K562 (cell line): ENCODE results near the gene OSBPL1A. TPM values are rescaled to one million over a fixed set of nuclear protein-coding genes. Genes with fewer than 3 reads are reported as not detected.

ENCODE experiments used
- HMGXB4 ChIP-seq: sonication (generic); formaldehyde crosslinking; IDR thresholded peaks from 2 replicates; pipeline ENCODE4 v1.8.1; 2023; ENCODE audit warnings: mild to moderate bottlenecking, missing genetic modification reagents
- SIRT6 ChIP-seq: IDR thresholded peaks from one replicate; pipeline ENCODE4 v1.6.1; 2012; ENCODE audit warnings: low read depth, mild to moderate bottlenecking, control low read depth, inconsistent platforms, low read length, moderate library complexity
- SP2 ChIP-seq: IDR thresholded peaks from 2 replicates; pipeline ENCODE4 v1.6.1; 2011; ENCODE audit warnings: mild to moderate bottlenecking, low read depth, low read length, moderate library complexity; ENCODE audit not compliant: poor library complexity, severe bottlenecking; ENCODE audit errors: extremely low read depth
- SREBF2 ChIP-seq: sonication (generic); formaldehyde crosslinking; IDR thresholded peaks from 2 replicates; pipeline ENCODE4 v1.4.0; 2020; ENCODE audit warnings: mild to moderate bottlenecking, missing genetic modification reagents
- TAF9B ChIP-seq: fragments of 450-650 bp; IDR thresholded peaks from 2 replicates; pipeline ENCODE4 v1.6.1; 2018; ENCODE audit warnings: mild to moderate bottlenecking; ENCODE audit not compliant: partially characterized antibody
- WHSC1 ChIP-seq: IDR thresholded peaks from one replicate; pipeline ENCODE4 v1.6.1; 2012; ENCODE audit warnings: low read length, control low read depth, inconsistent platforms
- ZNF175 ChIP-seq: fragments of 200-800 bp; sonication (Bioruptor generic); IDR thresholded peaks from 2 replicates; pipeline ENCODE4 v1.6.1; 2016; ENCODE audit warnings: low read depth, mild to moderate bottlenecking, missing genetic modification characterization, missing compliant biosample characterization
- ZNF232 ChIP-seq: sonication (generic); formaldehyde crosslinking; IDR thresholded peaks from 2 replicates; pipeline ENCODE4 v1.8.0; 2022; ENCODE audit warnings: mild to moderate bottlenecking, missing genetic modification reagents
- polyA plus RNA-seq, 8 experiments: library from polyadenylated mRNA; depleted of rRNA in 4 of 8; stranded (reverse) in 5 of 8; unstranded in 3 of 8; fragments of >200 nt; fragmentation: Nextera tagmentation in 2 of 8; fragmentation: Illumina TruSeq in 1 of 8; extraction: Ambion mirVana in 2 of 8; extraction: Trizol in 1 of 8; gene quantifications; 2 replicates each; pipeline versions ENCODE4 v1.2.1 to v1.2.3, GENCODE V29; 2011 to 2014; ENCODE audit warnings: inconsistent platforms in 1 of 8, missing spikeins in 1 of 8
- total RNA-seq, 7 experiments: library from RNA; depleted of rRNA in 6 of 7; stranded (reverse); fragments of >200 nt in 6 of 7; fragmentation: Illumina TruSeq in 2 of 7; extraction: Trizol in 2 of 7; gene quantifications; 2 replicates each; pipeline versions ENCODE4 v1.2.1 to v1.2.3, GENCODE V29; 2011 to 2021; ENCODE audit warnings: low replicate concordance in 1 of 7
- TF ChIP-seq, protein P1 (sequence below): fragments of 450-650 bp; formaldehyde crosslinking; IDR thresholded peaks from 2 replicates; pipeline ENCODE4 v1.4.0; 2020; ENCODE audit warnings: mild to moderate bottlenecking, moderate library complexity
- TF ChIP-seq, protein P2 (sequence below), 2 experiments: IDR thresholded peaks; 2 replicates each; pipeline ENCODE4 v1.6.1; 2011; ENCODE audit warnings: borderline replicate concordance in 1 of 2, control low read depth in 1 of 2, low read depth in 1 of 2, low read length in 1 of 2, mild to moderate bottlenecking in 1 of 2, mixed read lengths in 1 of 2, moderate library complexity in 1 of 2; ENCODE audit not compliant: insufficient read depth in 1 of 2, insufficient read length in 1 of 2, poor library complexity in 1 of 2, severe bottlenecking in 1 of 2; ENCODE audit errors: extremely low read depth in 1 of 2
- TF ChIP-seq, protein P3 (sequence below): fragments of 450-650 bp; formaldehyde crosslinking; IDR thresholded peaks from 2 replicates; pipeline ENCODE4 v1.4.0; 2020; ENCODE audit warnings: mild to moderate bottlenecking, moderate library complexity

Gene OSBPL1A
- total and polyA plus RNA-seq, 9 of the 15 experiments (the other 6 are each of a cell fraction or from before 2014, with no cell fraction given): 0.40 to 0.49 TPM; not detected in 7

DNA sequence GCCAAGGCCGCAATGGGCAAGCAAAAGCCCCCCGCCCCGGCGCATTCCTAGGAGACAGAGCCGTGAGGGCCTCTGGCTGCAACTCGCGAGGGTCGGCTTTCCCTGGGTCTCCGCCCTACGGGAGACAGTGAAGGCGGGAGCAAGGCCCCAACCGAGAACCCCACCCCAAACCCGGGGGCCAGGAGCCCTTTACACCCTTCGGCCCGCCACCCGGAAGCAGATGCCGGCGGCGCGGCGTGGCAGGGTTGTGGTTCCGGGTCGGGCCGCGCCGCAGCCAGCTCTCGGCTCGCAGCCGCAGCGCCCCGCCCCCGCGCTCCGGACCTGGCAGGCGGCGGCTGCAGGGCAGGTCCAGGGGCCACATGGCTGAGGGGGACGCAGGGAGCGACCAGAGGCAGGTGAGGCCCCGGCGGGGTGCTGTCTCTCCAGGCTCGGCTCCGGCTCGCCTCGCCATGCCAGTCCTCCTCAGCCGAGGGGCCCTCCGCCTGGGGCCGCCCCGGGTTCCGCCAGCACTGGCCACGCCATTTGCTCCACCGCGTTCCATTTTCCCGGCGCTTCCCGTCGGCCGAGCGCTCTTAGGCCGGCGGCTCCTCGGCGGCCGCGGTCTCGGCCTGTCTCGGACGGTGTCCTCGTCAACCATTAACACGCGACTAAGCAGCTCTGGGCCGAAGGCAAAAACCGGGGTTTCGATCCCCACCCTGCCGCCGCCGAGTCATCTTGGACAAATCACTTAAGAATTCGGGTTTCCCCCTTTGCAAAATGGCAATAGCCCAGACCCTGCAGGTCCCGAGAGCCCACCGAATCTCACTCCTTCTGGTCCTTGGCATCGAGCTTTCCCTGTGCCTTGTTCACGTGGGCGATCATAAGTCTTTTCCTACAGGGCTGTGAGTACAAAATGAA, 29.0 kb upstream of the OSBPL1A start, which contains the start of gene IMPACT (continued):
- TF ChIP-seq WHSC1: no peak
- TF ChIP-seq SP2: no peak
- no peak for TF ChIP-seq HMGXB4 (CRISPR knock-in tag)
- TF ChIP-seq, protein P1, sequence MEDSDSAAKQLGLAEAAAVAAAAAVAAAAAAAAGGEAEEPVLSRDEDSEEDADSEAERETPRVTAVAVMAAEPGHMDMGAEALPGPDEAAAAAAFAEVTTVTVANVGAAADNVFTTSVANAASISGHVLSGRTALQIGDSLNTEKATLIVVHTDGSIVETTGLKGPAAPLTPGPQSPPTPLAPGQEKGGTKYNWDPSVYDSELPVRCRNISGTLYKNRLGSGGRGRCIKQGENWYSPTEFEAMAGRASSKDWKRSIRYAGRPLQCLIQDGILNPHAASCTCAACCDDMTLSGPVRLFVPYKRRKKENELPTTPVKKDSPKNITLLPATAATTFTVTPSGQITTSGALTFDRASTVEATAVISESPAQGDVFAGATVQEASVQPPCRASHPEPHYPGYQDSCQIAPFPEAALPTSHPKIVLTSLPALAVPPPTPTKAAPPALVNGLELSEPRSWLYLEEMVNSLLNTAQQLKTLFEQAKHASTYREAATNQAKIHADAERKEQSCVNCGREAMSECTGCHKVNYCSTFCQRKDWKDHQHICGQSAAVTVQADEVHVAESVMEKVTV (CRISPR knock-in tag): no peak
- TF ChIP-seq ZNF232 (CRISPR knock-in tag): no peak
- no peak for TF ChIP-seq SIRT6
- TF ChIP-seq, protein P2, sequence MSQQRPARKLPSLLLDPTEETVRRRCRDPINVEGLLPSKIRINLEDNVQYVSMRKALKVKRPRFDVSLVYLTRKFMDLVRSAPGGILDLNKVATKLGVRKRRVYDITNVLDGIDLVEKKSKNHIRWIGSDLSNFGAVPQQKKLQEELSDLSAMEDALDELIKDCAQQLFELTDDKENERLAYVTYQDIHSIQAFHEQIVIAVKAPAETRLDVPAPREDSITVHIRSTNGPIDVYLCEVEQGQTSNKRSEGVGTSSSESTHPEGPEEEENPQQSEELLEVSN (IDR thresholded peaks at IDR 0.05; ENCODE audit: borderline replicate concordance in 1 of 2, extremely low read depth in 1 of 2, insufficient read depth in 1 of 2, insufficient read length in 1 of 2, low read depth in 1 of 2, low read length in 1 of 2, poor library complexity in 1 of 2, severe bottlenecking in 1 of 2): peak; percentile 74 to 92
- TF ChIP-seq, protein P3, sequence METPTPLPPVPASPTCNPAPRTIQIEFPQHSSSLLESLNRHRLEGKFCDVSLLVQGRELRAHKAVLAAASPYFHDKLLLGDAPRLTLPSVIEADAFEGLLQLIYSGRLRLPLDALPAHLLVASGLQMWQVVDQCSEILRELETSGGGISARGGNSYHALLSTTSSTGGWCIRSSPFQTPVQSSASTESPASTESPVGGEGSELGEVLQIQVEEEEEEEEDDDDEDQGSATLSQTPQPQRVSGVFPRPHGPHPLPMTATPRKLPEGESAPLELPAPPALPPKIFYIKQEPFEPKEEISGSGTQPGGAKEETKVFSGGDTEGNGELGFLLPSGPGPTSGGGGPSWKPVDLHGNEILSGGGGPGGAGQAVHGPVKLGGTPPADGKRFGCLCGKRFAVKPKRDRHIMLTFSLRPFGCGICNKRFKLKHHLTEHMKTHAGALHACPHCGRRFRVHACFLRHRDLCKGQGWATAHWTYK (CRISPR knock-in tag): peak; percentile 94
- TF ChIP-seq TAF9B: no peak
- TF ChIP-seq SREBF2: no peak
- TF ChIP-seq ZNF175: peak; percentile 90
